Fibroblast of lung (primary cell): ENCODE measurements around the gene CLSTN2. TPM values are rescaled to one million over a fixed set of nuclear protein-coding genes. Genes with fewer than 3 reads are reported as not detected.

ENCODE experiments used
- DNase-seq, 2 donors: peaks; one replicate each; pipeline versions ENCODE4 v3.0.0 to v3.0.0-alpha.2; 2010; ENCODE audit warnings: low read depth in 2 of 2
- H2AFZ ChIP-seq: 2 replicates; pipeline ENCODE4 v1.5.1; 2012; ENCODE audit warnings: low read length, control low read depth, inconsistent platforms
- H3K27ac ChIP-seq: 2 replicates; pipeline ENCODE4 v1.5.1; 2011; ENCODE audit warnings: low read length, control low read depth; ENCODE audit not compliant: insufficient read depth
- H3K27me3 ChIP-seq: 2 replicates; pipeline ENCODE4 v1.5.1; 2011; ENCODE audit warnings: mild to moderate bottlenecking, low read length; ENCODE audit not compliant: control insufficient read depth, insufficient read depth
- H3K36me3 ChIP-seq: 2 replicates; pipeline ENCODE4 v1.5.1; 2011; ENCODE audit warnings: low read length; ENCODE audit not compliant: control insufficient read depth, insufficient read depth
- H3K4me1 ChIP-seq: 2 replicates; pipeline ENCODE4 v1.5.1; 2011; ENCODE audit warnings: low read length; ENCODE audit not compliant: control insufficient read depth, insufficient read depth; ENCODE audit errors: extremely low read depth
- H3K4me2 ChIP-seq: 2 replicates; pipeline ENCODE4 v1.5.1; 2011; ENCODE audit warnings: low read length, control low read depth; ENCODE audit not compliant: insufficient read depth; ENCODE audit errors: extremely low read depth
- H3K4me3 ChIP-seq, 4 experiments: fragments of 200-600 bp in 1 of 4; sonication (generic) in 1 of 4; replicated peaks in 1 of 4; 2 replicates each; pipeline ENCODE4 v1.5.1; 2011 to 2016; ENCODE audit warnings: low read length in 4 of 4, low read depth in 3 of 4, mild to moderate bottlenecking in 3 of 4, control low read depth in 2 of 4, inconsistent platforms in 1 of 4, mixed read lengths in 1 of 4; ENCODE audit not compliant: insufficient read depth in 1 of 4; ENCODE audit errors: control extremely low read depth in 1 of 4
- H3K79me2 ChIP-seq: 2 replicates; pipeline ENCODE4 v1.5.1; 2012; ENCODE audit warnings: mild to moderate bottlenecking, low read length, inconsistent platforms; ENCODE audit not compliant: control insufficient read depth, insufficient read depth
- H3K9ac ChIP-seq: 2 replicates; pipeline ENCODE4 v1.5.1; 2011; ENCODE audit warnings: mild to moderate bottlenecking, low read length, control low read depth; ENCODE audit not compliant: insufficient read depth
- H3K9me3 ChIP-seq: 2 replicates; pipeline ENCODE4 v1.5.1; 2012; ENCODE audit warnings: low read depth, low read length; ENCODE audit not compliant: control insufficient read depth, insufficient read depth
- H4K20me1 ChIP-seq: 2 replicates; pipeline ENCODE4 v1.5.1; 2011; ENCODE audit warnings: low read length; ENCODE audit not compliant: control insufficient read depth, insufficient read depth; ENCODE audit errors: extremely low read depth
- CTCF ChIP-seq, 2 donors: IDR thresholded peaks in 1 of 2; conservative IDR thresholded peaks in 1 of 2; 1 replicate in 1 of 2; 2 replicates in 1 of 2; pipeline ENCODE4 v1.5.1; 2011 to 2012; ENCODE audit warnings: low read length in 2 of 2, control low read depth in 1 of 2, inconsistent platforms in 1 of 2, low read depth in 1 of 2, mild to moderate bottlenecking in 1 of 2
- EZH2 ChIP-seq: IDR thresholded peaks from 2 replicates; pipeline ENCODE4 v1.5.1; 2012; ENCODE audit warnings: low read length, control low read depth, mild to moderate bottlenecking; ENCODE audit errors: missing control alignments
- polyA plus RNA-seq, 2 donors: library from polyadenylated mRNA; depleted of rRNA in 1 of 2; stranded (reverse) in 1 of 2; unstranded in 1 of 2; fragments of >200 nt; gene quantifications; 2 replicates each; pipeline ENCODE4 v1.2.1, GENCODE V29; 2011 to 2012; ENCODE audit warnings: missing spikeins in 1 of 2
- total RNA-seq: library from RNA; depleted of rRNA; stranded (reverse); fragments of >200 nt; gene quantifications from 2 replicates; pipeline ENCODE4 v1.2.1, GENCODE V29; 2014

CLSTN2 gene
- total and polyA plus RNA-seq, 2 donors (not counting 1 experiment from before 2014, with no cell fraction given) = under 0.01 to 1.3 TPM

DNA sequence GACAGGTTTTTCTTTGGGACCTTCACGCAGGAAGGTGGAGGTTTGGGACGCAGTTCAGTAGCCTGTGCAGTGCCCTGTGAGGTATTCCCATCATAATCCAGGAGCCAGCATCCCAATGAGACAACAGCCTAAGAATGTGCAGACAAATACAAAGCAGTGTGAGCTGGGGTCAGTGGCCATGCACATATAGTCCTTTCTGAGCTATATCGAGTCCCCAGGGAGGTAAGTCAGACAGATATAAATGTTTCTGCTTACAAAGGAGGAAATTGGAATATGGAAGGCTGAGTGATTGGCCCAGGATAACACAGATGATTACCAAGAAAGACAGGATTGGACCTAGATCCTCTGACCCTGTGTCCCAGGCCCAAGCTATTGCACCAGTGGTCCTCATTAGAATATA, 526.3 kb downstream of the CLSTN2 start:
- Histone ChIP-seq H3K79me2 (no peaks in the 10 kb centered on the region), H3K27me3 (no peaks in the 10 kb centered on the region), H3K27ac (no peak overlapping the region), H2AFZ (no peak overlapping the region), H3K4me3 (no peak overlapping the region), H3K4me1 (no peaks in the 10 kb centered on the region), H4K20me1 (no peaks in the 10 kb centered on the region), H3K9me3 (no peaks in the 10 kb centered on the region), H3K9ac (no peak overlapping the region), H3K4me2 (no peak overlapping the region), H3K36me3 (no peaks in the 10 kb centered on the region)
- no peak for TF ChIP-seq CTCF (conservative IDR thresholded peaks at IDR 0.05 in 1 of 2, IDR thresholded peaks at IDR 0.05 in 1 of 2; ENCODE audit: low read depth in 1 of 2, low read length in 2 of 2)
- no peak for TF ChIP-seq EZH2
- no peak for DNase-seq

DNA sequence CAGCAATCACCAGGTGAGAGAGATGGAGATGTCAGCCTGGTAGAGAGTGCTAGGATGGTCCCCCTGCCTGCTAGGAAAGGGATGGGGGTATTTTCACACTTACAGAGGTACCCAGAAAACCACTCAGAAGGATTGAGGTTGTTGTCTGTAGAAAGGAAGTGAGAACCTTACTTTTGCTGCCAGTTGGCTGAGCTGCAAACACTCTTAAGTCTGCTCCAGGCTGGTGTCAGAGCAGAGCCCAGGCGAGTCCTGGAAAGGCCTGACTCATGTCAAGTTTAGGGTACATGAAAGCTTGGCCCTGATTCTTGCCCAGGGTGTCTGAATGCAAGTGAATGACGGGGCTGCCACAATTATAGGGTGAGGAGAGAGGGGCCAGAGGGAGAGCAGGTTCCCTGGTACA, 528.4 kb downstream of the CLSTN2 start:
- H3K9me3 ChIP-seq = no peaks in the 10 kb centered on the region
- no peaks in the 10 kb centered on the region for H3K36me3 ChIP-seq
- no peaks in the 10 kb centered on the region for H3K27me3 ChIP-seq
- H3K4me1 ChIP-seq = no peaks in the 10 kb centered on the region
- H3K4me2 ChIP-seq = no peak overlapping the region
- H4K20me1 ChIP-seq = no peaks in the 10 kb centered on the region
- TF ChIP-seq EZH2 (no peak), CTCF (conservative IDR thresholded peaks at IDR 0.05 in 1 of 2, IDR thresholded peaks at IDR 0.05 in 1 of 2; ENCODE audit: low read depth in 1 of 2, low read length in 2 of 2) (no peak)
- no peak overlapping the region for H2AFZ ChIP-seq
- no peaks in the 10 kb centered on the region for H3K79me2 ChIP-seq
- H3K9ac ChIP-seq = no peak overlapping the region
- no peak overlapping the region for H3K27ac ChIP-seq
- no peak overlapping the region for H3K4me3 ChIP-seq
- no peak for DNase-seq

DNA sequence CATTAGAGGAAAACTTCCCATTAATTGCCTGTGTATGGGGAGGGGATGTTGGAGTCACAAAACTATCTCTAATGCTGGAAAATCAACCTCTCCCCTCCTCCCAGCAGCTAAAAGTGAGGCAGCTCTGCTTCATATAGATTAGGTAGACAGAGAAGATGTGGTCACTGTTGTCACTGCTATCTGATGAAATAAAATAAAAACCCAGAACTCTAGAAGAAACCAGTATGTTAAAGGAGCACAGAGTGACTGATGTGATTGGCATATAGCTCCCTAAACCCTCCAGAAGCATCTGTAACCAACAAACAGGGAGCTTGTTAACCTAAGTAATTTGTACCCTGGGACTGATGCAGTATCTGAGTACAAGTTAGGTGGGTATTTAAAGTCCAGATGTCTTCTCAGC, 531.0 kb downstream of the CLSTN2 start:
- Histone ChIP-seq H3K9ac (no peak overlapping the region), H3K4me2 (no peak overlapping the region), H2AFZ (no peak overlapping the region), H4K20me1 (no peaks in the 10 kb centered on the region), H3K4me3 (no peak overlapping the region), H3K27ac (no peak overlapping the region), H3K27me3 (no peaks in the 10 kb centered on the region), H3K9me3 (no peaks in the 10 kb centered on the region), H3K36me3 (no peaks in the 10 kb centered on the region), H3K4me1 (no peaks in the 10 kb centered on the region), H3K79me2 (no peaks in the 10 kb centered on the region)
- TF ChIP-seq CTCF (conservative IDR thresholded peaks at IDR 0.05 in 1 of 2, IDR thresholded peaks at IDR 0.05 in 1 of 2; ENCODE audit: low read depth in 1 of 2, low read length in 2 of 2) (no peak), EZH2 (no peak)
- DNase-seq = no peak
